Right lung (tissue), 5 donors: ENCODE measurements around the gene FILIP1L. TPM values are rescaled to one million over a fixed set of nuclear protein-coding genes. Genes with fewer than 3 reads are reported as not detected.

Experiments used
- DNase-seq, 2 donors: peaks; one replicate each; pipeline ENCODE4 v3.0.0-alpha.2; 2013
- polyA plus RNA-seq, 5 donors: library from polyadenylated mRNA; unstranded; fragments of 120-200 nt; gene quantifications; one replicate each; pipeline versions ENCODE4 v1.2.1 to v1.2.3, GENCODE V29; 2013; ENCODE audit warnings: inconsistent platforms in 1 of 5, low replicate concordance in 1 of 5; ENCODE audit not compliant: insufficient read length in 5 of 5, insufficient read depth in 1 of 5

FILIP1L gene
- polyA plus RNA-seq, 5 donors = 10.5 to 19.9 (median 14.9) TPM

- DNase-seq = no peak
These were observed 160.7 kb downstream of the FILIP1L start for GRCh38 chr3:99953596-99953995.

GRCh38 chr3:99952306-99952705 is 162.0 kb downstream of the FILIP1L start:
- DNase-seq = no peak

- DNase-seq = no peak
These were observed 162.6 kb downstream of the FILIP1L start for GRCh38 chr3:99951701-99952100.

- no peak for DNase-seq
These were observed 163.4 kb downstream of the FILIP1L start for GRCh38 chr3:99950921-99951320.

- DNase-seq = no peak
These were observed 164.2 kb downstream of the FILIP1L start for GRCh38 chr3:99949956-99950670.

GRCh38 chr3:99948467-99949089 is 165.7 kb downstream of the FILIP1L start:
- no peak for DNase-seq

GRCh38 chr3:99947356-99947755 is 166.9 kb downstream of the FILIP1L start:
- DNase-seq = no peak

- no peak for DNase-seq
These were observed 168.8 kb downstream of the FILIP1L start for GRCh38 chr3:99945328-99945995.

GRCh38 chr3:99943931-99944761 is 170.2 kb downstream of the FILIP1L start:
- no peak for DNase-seq

GRCh38 chr3:99941211-99941610 is 173.1 kb downstream of the FILIP1L start:
- no peak for DNase-seq

GRCh38 chr3:99940350-99940749 is 174.0 kb downstream of the FILIP1L start:
- DNase-seq = no peak

GRCh38 chr3:99939876-99940275 is 174.4 kb downstream of the FILIP1L start:
- no peak for DNase-seq

GRCh38 chr3:99938270-99938911 is 175.9 kb downstream of the FILIP1L start:
- DNase-seq = no peak

GRCh38 chr3:99934975-99935797 is 179.1 kb downstream of the FILIP1L start:
- DNase-seq = peak in 1 of 2 donors; percentile 40

- DNase-seq = no peak
These were observed 180.1 kb downstream of the FILIP1L start for GRCh38 chr3:99933971-99934750.

GRCh38 chr3:99931059-99931458 is 183.2 kb downstream of the FILIP1L start:
- DNase-seq = no peak

- DNase-seq = no peak
These were observed 184.6 kb downstream of the FILIP1L start for GRCh38 chr3:99929745-99930139.

- no peak for DNase-seq
These were observed 185.2 kb downstream of the FILIP1L start for GRCh38 chr3:99928771-99929744.
